Neural progenitor cell (in vitro differentiated cells): ENCODE results near the gene FMN1. TPM values are rescaled to one million over a fixed set of nuclear protein-coding genes. Genes with fewer than 3 reads are reported as not detected.

Experiments used
- DNase-seq: peaks from one replicate; pipeline ENCODE4 v3.0.0-alpha.2; 2016; ENCODE audit warnings: low spot score
- H2AFZ ChIP-seq: fragments of 200-600 bp; sonication (generic); replicated peaks from 2 replicates; pipeline ENCODE4 v1.6.1; 2016; ENCODE audit warnings: antibody characterized with exemption
- H3F3A ChIP-seq: fragments of 200-600 bp; sonication (generic); 2 replicates; pipeline ENCODE4 v1.6.1; 2016; ENCODE audit warnings: antibody characterized with exemption, low read depth
- H3K27ac ChIP-seq: fragments of 200-600 bp; sonication (generic); 2 replicates; pipeline ENCODE4 v1.5.1; 2016; ENCODE audit warnings: mild to moderate bottlenecking
- H3K27me3 ChIP-seq: fragments of 200-600 bp; sonication (generic); 2 replicates; pipeline ENCODE4 v1.6.1; 2016; ENCODE audit warnings: mild to moderate bottlenecking, moderate library complexity
- H3K36me3 ChIP-seq: fragments of 200-600 bp; sonication (generic); 2 replicates; pipeline ENCODE4 v1.5.1; 2016
- H3K4me1 ChIP-seq: fragments of 200-600 bp; sonication (generic); 2 replicates; pipeline ENCODE4 v1.6.1; 2016; ENCODE audit warnings: mixed run types
- H3K4me2 ChIP-seq: fragments of 200-600 bp; sonication (generic); 2 replicates; pipeline ENCODE4 v1.6.1; 2016
- H3K4me3 ChIP-seq: fragments of 200-600 bp; sonication (generic); 2 replicates; pipeline ENCODE4 v1.5.1; 2016
- H3K79me2 ChIP-seq: fragments of 200-600 bp; sonication (generic); 2 replicates; pipeline ENCODE4 v1.6.1; 2016; ENCODE audit warnings: low read depth
- H3K9ac ChIP-seq: fragments of 200-600 bp; sonication (generic); 2 replicates; pipeline ENCODE4 v1.6.1; 2016
- H3K9me3 ChIP-seq: fragments of 200-600 bp; sonication (generic); 2 replicates; pipeline ENCODE4 v1.5.1; 2016; ENCODE audit warnings: low read depth
- H4K20me1 ChIP-seq: fragments of 200-600 bp; sonication (generic); 2 replicates; pipeline ENCODE4 v1.6.1; 2016; ENCODE audit warnings: low read depth
- H3K27ac Mint-ChIP-seq: 3 replicates; pipeline ENCODE4 v1.8.0; 2021; ENCODE audit warnings: mixed read lengths
- H3K27me3 Mint-ChIP-seq: 2 replicates; pipeline ENCODE4 v1.8.0; 2022; ENCODE audit warnings: low read depth, mild to moderate bottlenecking, inconsistent platforms, moderate library complexity, mixed read lengths; ENCODE audit not compliant: insufficient read depth
- H3K36me3 Mint-ChIP-seq: 3 replicates; pipeline ENCODE4 v1.8.0; 2021; ENCODE audit warnings: mixed read lengths
- H3K4me1 Mint-ChIP-seq: 3 replicates; pipeline ENCODE4 v1.8.0; 2021; ENCODE audit warnings: mixed read lengths
- H3K4me3 Mint-ChIP-seq: 3 replicates; pipeline ENCODE4 v1.8.0; 2021; ENCODE audit warnings: mild to moderate bottlenecking, moderate library complexity, mixed read lengths
- H3K9me3 Mint-ChIP-seq: 3 replicates; pipeline ENCODE4 v1.8.0; 2020; ENCODE audit warnings: mixed read lengths
- EZH2 ChIP-seq: fragments of 200-600 bp; sonication (generic); IDR thresholded peaks from 2 replicates; pipeline ENCODE4 v1.6.1; 2017; ENCODE audit warnings: antibody characterized with exemption, mild to moderate bottlenecking, moderate library complexity
- EZH2phosphoT487 ChIP-seq: fragments of 200-600 bp; sonication (generic); IDR thresholded peaks from 2 replicates; pipeline ENCODE4 v1.6.1; 2017; ENCODE audit warnings: antibody characterized with exemption
- total RNA-seq: library from RNA; depleted of rRNA; stranded (reverse); fragments of >200 nt; gene quantifications from 2 replicates; pipeline ENCODE4 v1.2.3, GENCODE V29; 2015; ENCODE audit warnings: low replicate concordance
- TF ChIP-seq, protein P1 (sequence below): fragments of 200-600 bp; sonication (generic); IDR thresholded peaks from 2 replicates; pipeline ENCODE4 v1.5.1; 2017; ENCODE audit warnings: antibody characterized with exemption, mild to moderate bottlenecking

FMN1 gene
- total RNA-seq, 1 donor from 2014 or later = 5.7 TPM

DNA sequence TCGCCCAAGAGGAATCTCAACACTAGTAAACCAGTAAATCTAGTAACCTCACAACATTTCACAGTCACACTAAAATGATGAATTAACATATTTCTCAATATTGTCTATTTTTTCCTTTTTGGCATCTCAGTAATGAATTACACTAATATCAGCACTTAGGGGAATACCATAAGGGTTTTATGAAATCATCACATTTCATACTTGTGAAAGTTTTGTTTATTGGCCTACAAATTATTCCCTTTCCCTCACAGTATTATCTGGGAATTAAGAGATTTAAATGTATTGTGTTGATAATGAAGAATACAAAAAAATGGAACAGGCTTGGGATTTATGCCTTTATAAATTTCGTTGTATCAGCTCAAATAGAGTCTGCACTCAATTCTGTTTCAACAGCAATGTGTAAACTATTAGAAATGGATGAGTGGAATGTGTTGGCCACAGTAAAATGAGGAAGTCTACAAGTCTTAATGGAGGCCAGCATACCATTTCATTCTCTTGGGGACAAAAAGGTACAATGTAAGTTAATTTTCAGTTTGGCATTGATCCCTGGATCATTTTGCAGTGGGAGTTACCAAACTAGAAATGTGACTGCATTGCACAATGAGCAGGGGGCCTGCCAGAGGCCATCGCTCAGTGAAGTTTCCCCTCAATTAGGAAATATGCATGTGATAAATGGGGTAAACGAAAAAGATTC is 195.4 kb downstream of the FMN1 start:
- H3K9ac ChIP-seq = no peak overlapping the region
- H4K20me1 ChIP-seq = no peaks in the 10 kb centered on the region
- peaks cover 5% of the 10 kb centered on the region for H3K9me3 ChIP-seq
- no peaks in the 10 kb centered on the region for H3F3A ChIP-seq
- no peak overlapping the region for H3K4me3 ChIP-seq
- H2AFZ ChIP-seq = no peak overlapping the region
- Mint-ChIP-seq H3K4me1 (peaks cover 4% of the 10 kb centered on the region), H3K27me3 (no peaks in the 10 kb centered on the region), H3K36me3 (peaks cover 1% of the 10 kb centered on the region), H3K9me3 (no peaks in the 10 kb centered on the region), H3K27ac (no peak overlapping the region), H3K4me3 (no peak overlapping the region)
- no peak for DNase-seq
- H3K79me2 ChIP-seq = no peaks in the 10 kb centered on the region
- H3K36me3 ChIP-seq = no peaks in the 10 kb centered on the region
- no peaks in the 10 kb centered on the region for H3K4me1 ChIP-seq
- no peak overlapping the region for H3K27ac ChIP-seq
- TF ChIP-seq, protein P1, sequence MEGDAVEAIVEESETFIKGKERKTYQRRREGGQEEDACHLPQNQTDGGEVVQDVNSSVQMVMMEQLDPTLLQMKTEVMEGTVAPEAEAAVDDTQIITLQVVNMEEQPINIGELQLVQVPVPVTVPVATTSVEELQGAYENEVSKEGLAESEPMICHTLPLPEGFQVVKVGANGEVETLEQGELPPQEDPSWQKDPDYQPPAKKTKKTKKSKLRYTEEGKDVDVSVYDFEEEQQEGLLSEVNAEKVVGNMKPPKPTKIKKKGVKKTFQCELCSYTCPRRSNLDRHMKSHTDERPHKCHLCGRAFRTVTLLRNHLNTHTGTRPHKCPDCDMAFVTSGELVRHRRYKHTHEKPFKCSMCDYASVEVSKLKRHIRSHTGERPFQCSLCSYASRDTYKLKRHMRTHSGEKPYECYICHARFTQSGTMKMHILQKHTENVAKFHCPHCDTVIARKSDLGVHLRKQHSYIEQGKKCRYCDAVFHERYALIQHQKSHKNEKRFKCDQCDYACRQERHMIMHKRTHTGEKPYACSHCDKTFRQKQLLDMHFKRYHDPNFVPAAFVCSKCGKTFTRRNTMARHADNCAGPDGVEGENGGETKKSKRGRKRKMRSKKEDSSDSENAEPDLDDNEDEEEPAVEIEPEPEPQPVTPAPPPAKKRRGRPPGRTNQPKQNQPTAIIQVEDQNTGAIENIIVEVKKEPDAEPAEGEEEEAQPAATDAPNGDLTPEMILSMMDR = no peak
- TF ChIP-seq EZH2phosphoT487 (no peak), EZH2 (no peak)
- H3K27me3 ChIP-seq = no peaks in the 10 kb centered on the region
- H3K4me2 ChIP-seq = no peak overlapping the region

GRCh38 chr15:32998182-32998581 is 196.3 kb downstream of the FMN1 start:
- no peak overlapping the region for H2AFZ ChIP-seq
- H3K27me3 ChIP-seq = no peaks in the 10 kb centered on the region
- Mint-ChIP-seq H3K4me3 (no peak overlapping the region), H3K4me1 (peaks cover 11% of the 10 kb centered on the region), H3K9me3 (no peaks in the 10 kb centered on the region), H3K36me3 (peaks cover 1% of the 10 kb centered on the region), H3K27me3 (no peaks in the 10 kb centered on the region), H3K27ac (no peak overlapping the region)
- H3K9ac ChIP-seq = no peak overlapping the region
- DNase-seq = no peak
- no peaks in the 10 kb centered on the region for H3K36me3 ChIP-seq
- no peak overlapping the region for H3K4me2 ChIP-seq
- H3K4me3 ChIP-seq = no peak overlapping the region
- peaks cover 5% of the 10 kb centered on the region for H3K9me3 ChIP-seq
- no peaks in the 10 kb centered on the region for H3K79me2 ChIP-seq
- no peaks in the 10 kb centered on the region for H4K20me1 ChIP-seq
- no peaks in the 10 kb centered on the region for H3F3A ChIP-seq
- no peak for TF ChIP-seq EZH2
- TF ChIP-seq EZH2phosphoT487 = no peak
- TF ChIP-seq, protein P1 = no peak
- H3K4me1 ChIP-seq = peaks cover 8% of the 10 kb centered on the region
- no peak overlapping the region for H3K27ac ChIP-seq

DNA sequence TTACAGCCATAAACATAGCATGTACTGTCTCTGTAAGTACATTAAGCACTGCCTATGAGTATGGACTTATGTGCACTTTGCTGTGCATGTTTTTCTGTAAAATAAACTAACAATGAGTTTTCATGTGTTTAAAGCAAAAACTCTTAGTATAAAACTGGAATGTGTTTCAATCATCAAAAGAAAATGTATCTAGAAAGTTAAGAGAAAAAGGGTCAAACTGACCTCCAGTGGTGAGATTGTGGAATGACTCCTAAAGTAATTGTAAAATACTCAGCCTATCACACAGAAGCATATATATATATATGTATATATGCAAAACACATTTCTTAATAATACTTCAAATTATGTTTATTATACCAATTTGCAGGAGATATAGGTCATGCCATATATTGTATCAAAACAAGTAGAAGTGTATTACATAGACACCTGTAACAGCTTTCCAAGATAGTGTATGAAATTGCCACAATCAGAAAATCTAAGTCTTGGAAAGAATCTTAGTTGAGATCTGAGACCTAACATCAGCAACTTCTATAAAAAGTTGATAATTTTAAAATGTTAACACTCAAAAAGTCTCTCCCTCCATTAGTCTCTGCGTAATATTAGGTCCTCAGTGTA is 199.6 kb downstream of the FMN1 start:
- H3K27ac ChIP-seq = no peak overlapping the region
- H2AFZ ChIP-seq = no peak overlapping the region
- peaks cover 5% of the 10 kb centered on the region for H3K9me3 ChIP-seq
- peak; percentile 27 for DNase-seq
- Mint-ChIP-seq H3K27ac (no peak overlapping the region), H3K4me1 (peaks cover 21% of the 10 kb centered on the region), H3K27me3 (no peaks in the 10 kb centered on the region), H3K4me3 (no peak overlapping the region), H3K36me3 (no peaks in the 10 kb centered on the region), H3K9me3 (no peaks in the 10 kb centered on the region)
- H3K4me2 ChIP-seq = no peak overlapping the region
- H3K79me2 ChIP-seq = no peaks in the 10 kb centered on the region
- no peaks in the 10 kb centered on the region for H3K27me3 ChIP-seq
- TF ChIP-seq, protein P1 = peak; percentile 72
- TF ChIP-seq EZH2phosphoT487 = no peak
- peaks cover 17% of the 10 kb centered on the region for H3K4me1 ChIP-seq
- no peak overlapping the region for H3K4me3 ChIP-seq
- H3K36me3 ChIP-seq = no peaks in the 10 kb centered on the region
- H3F3A ChIP-seq = no peaks in the 10 kb centered on the region
- H4K20me1 ChIP-seq = no peaks in the 10 kb centered on the region
- no peak overlapping the region for H3K9ac ChIP-seq
